SK-N-SH treated with all-trans-retinoic acid at 6 μM for 48 hours (cell line): ENCODE data around the gene PAOX.
"Not testable (repeated sequence)": the region's sequence is repeated elsewhere in the genome, so short reads cannot be mapped to it uniquely, and the experiment has no call there.

Experiments
- ATAC-seq: fragments of 200-7000 bp; cut with Tn5 transposase; 3 replicates; pipeline ENCODE4 v1.9.1; 2020; ENCODE audit warnings: mild to moderate bottlenecking, moderate library complexity
- ARNTL ChIP-seq: fragments of 450-650 bp; formaldehyde crosslinking; IDR thresholded peaks from 2 replicates; pipeline ENCODE4 v1.5.0; 2020; ENCODE audit warnings: low read depth, mild to moderate bottlenecking, moderate library complexity, borderline replicate concordance
- CREB5 ChIP-seq: fragments of 250-450 bp; sonication (Bioruptor Pico); IDR thresholded peaks from 2 replicates; pipeline ENCODE4 v1.5.1; 2020; ENCODE audit warnings: low read depth, mild to moderate bottlenecking, moderate library complexity
- CSDC2 ChIP-seq: fragments of 250-450 bp; sonication (Bioruptor Pico); IDR thresholded peaks from 2 replicates; pipeline ENCODE4 v1.5.0; 2020; ENCODE audit warnings: mild to moderate bottlenecking, moderate library complexity
- CSRNP3 ChIP-seq: fragments of 250-450 bp; sonication (Bioruptor Pico); IDR thresholded peaks from 2 replicates; pipeline ENCODE4 v1.5.1; 2021; ENCODE audit warnings: mild to moderate bottlenecking, moderate library complexity
- ESRRG ChIP-seq: fragments of 250-450 bp; sonication (Bioruptor Pico); IDR thresholded peaks from 2 replicates; pipeline ENCODE4 v1.6.1; 2021; ENCODE audit warnings: mild to moderate bottlenecking
- GLIS3 ChIP-seq: fragments of 250-450 bp; sonication (Bioruptor Pico); IDR thresholded peaks from 2 replicates; pipeline ENCODE4 v1.5.0; 2020; ENCODE audit warnings: mild to moderate bottlenecking, moderate library complexity
- ISL1 ChIP-seq: fragments of 250-450 bp; sonication (Bioruptor Pico); IDR thresholded peaks from 2 replicates; pipeline ENCODE4 v2.1.2; 2022; ENCODE audit warnings: mild to moderate bottlenecking, moderate library complexity
- PATZ1 ChIP-seq: fragments of 250-450 bp; sonication (Bioruptor Pico); IDR thresholded peaks from 2 replicates; pipeline ENCODE4 v1.8.0; 2020; ENCODE audit warnings: mild to moderate bottlenecking, moderate library complexity, borderline replicate concordance
- PPARA ChIP-seq: fragments of 250-450 bp; sonication (Bioruptor Pico); IDR thresholded peaks from 2 replicates; pipeline ENCODE4 v1.5.0; 2020; ENCODE audit warnings: mild to moderate bottlenecking, borderline replicate concordance
- RARB ChIP-seq: fragments of 250-450 bp; sonication (Bioruptor Pico); IDR thresholded peaks from 2 replicates; pipeline ENCODE4 v1.8.0; 2021; ENCODE audit warnings: mild to moderate bottlenecking, moderate library complexity
- SNAI2 ChIP-seq: fragments of 250-450 bp; sonication (Bioruptor Pico); IDR thresholded peaks from 2 replicates; pipeline ENCODE4 v1.5.0; 2020; ENCODE audit warnings: mild to moderate bottlenecking, moderate library complexity
- TCF4 ChIP-seq: fragments of 250-450 bp; sonication (Bioruptor Pico); IDR thresholded peaks from 2 replicates; pipeline ENCODE4 v1.8.0; 2021; ENCODE audit warnings: mild to moderate bottlenecking, moderate library complexity, borderline replicate concordance
- TOX ChIP-seq: fragments of 250-450 bp; sonication (Bioruptor Pico); IDR thresholded peaks from 2 replicates; pipeline ENCODE4 v1.8.0; 2021; ENCODE audit warnings: mild to moderate bottlenecking, moderate library complexity, borderline replicate concordance
- ZC3H10 ChIP-seq: fragments of 250-450 bp; sonication (Bioruptor Pico); IDR thresholded peaks from 2 replicates; pipeline ENCODE4 v1.5.1; 2021; ENCODE audit warnings: mild to moderate bottlenecking, moderate library complexity
- ZFP3 ChIP-seq: fragments of 250-450 bp; sonication (Bioruptor Pico); IDR thresholded peaks from 2 replicates; pipeline ENCODE4 v1.5.0; 2020; ENCODE audit warnings: mild to moderate bottlenecking, moderate library complexity
- ZFP30 ChIP-seq: fragments of 450-650 bp; formaldehyde crosslinking; IDR thresholded peaks from 2 replicates; pipeline ENCODE4 v1.5.0; 2022; ENCODE audit warnings: mild to moderate bottlenecking, moderate library complexity
- ZNF565 ChIP-seq: fragments of 450-650 bp; formaldehyde crosslinking; conservative IDR thresholded peaks from 2 replicates; pipeline ENCODE4 v1.5.0; 2020; ENCODE audit warnings: low read depth, mild to moderate bottlenecking, moderate library complexity
- ZNF70 ChIP-seq: fragments of 450-650 bp; formaldehyde crosslinking; IDR thresholded peaks from 2 replicates; pipeline ENCODE4 v1.5.0; 2020; ENCODE audit warnings: mild to moderate bottlenecking, moderate library complexity
- ZNF8 ChIP-seq: fragments of 450-650 bp; formaldehyde crosslinking; IDR thresholded peaks from 2 replicates; pipeline ENCODE4 v1.5.0; 2020; ENCODE audit warnings: mild to moderate bottlenecking, moderate library complexity

Gene PAOX

GRCh38 chr10:133405272-133405671 lies 26.2 kb downstream of the PAOX start:
- ATAC-seq: peak; percentile 72
- TF ChIP-seq ISL1 (CRISPR knock-in tag): peak; percentile 33; the same call in 1 of the 2 replicates
- no peak for TF ChIP-seq ZNF70 (CRISPR knock-in tag)

- no peak for TF ChIP-seq ZFP30 (CRISPR knock-in tag)
- no peak for TF ChIP-seq CREB5 (CRISPR knock-in tag)
- no peak for TF ChIP-seq TOX (CRISPR knock-in tag)
- TF ChIP-seq GLIS3 (CRISPR knock-in tag): no peak
- TF ChIP-seq PPARA (CRISPR knock-in tag): no peak
- no peak for TF ChIP-seq ISL1 (CRISPR knock-in tag)
- TF ChIP-seq CSDC2 (CRISPR knock-in tag): no peak
- TF ChIP-seq ZNF565: no peak
- TF ChIP-seq ARNTL (CRISPR knock-in tag): no peak
- no peak for TF ChIP-seq TCF4
- no peak for TF ChIP-seq ZNF8 (CRISPR knock-in tag)
- no peak for TF ChIP-seq ZFP3 (CRISPR knock-in tag)
- no peak for TF ChIP-seq PATZ1 (CRISPR knock-in tag)
- no peak for TF ChIP-seq ESRRG
Measured at GRCh38 chr10:133405844-133406527, 26.9 kb downstream of the PAOX start.

GRCh38 chr10:133411523-133412380 lies 32.7 kb downstream of the PAOX start:
- no peak for TF ChIP-seq CREB5 (CRISPR knock-in tag)
- no peak for TF ChIP-seq RARB (CRISPR knock-in tag)
- ATAC-seq: no peak

More at GRCh38 chr10:133405844-133406527, 26.9 kb downstream of the PAOX start:
- ATAC-seq: peak; percentile 60

GRCh38 chr10:133412381-133412711 lies 33.3 kb downstream of the PAOX start:
- no peak for ATAC-seq
- TF ChIP-seq ZNF565 (no peak), ISL1 (CRISPR knock-in tag) (no peak), ZC3H10 (no peak), ZNF70 (CRISPR knock-in tag) (no peak), PATZ1 (CRISPR knock-in tag) (no peak), CSRNP3 (CRISPR knock-in tag) (no peak), ZFP3 (CRISPR knock-in tag) (no peak), SNAI2 (no peak), ZNF8 (CRISPR knock-in tag) (no peak), CREB5 (CRISPR knock-in tag) (no peak), GLIS3 (CRISPR knock-in tag) (no peak), CSDC2 (CRISPR knock-in tag) (no peak), ESRRG (no peak), ZFP30 (CRISPR knock-in tag) (no peak), TCF4 (no peak), RARB (CRISPR knock-in tag) (no peak), PPARA (CRISPR knock-in tag) (no peak)
- TF ChIP-seq, all 23 proteins: peak for 0

- ATAC-seq: not testable (repeated sequence)
Measured at GRCh38 chr10:133414401-133414800, 35.3 kb downstream of the PAOX start.
